ENCODE data around the gene ZNF521.

Gene ZNF521

GRCh38 chr18:25164211-25164847 is 187.6 kb downstream of the ZNF521 start:
- 89% methylated on average over 6 of the region's 6 CpGs for WGBS
- Histone ChIP-seq H3K4me1 (ENCODE audit: insufficient read depth, low read length) (no peaks in the 10 kb centered on the region; the same call in 1 of the 2 replicates), H3K9me3 (ENCODE audit: insufficient read depth, low read depth, low read length) (no peaks in the 10 kb centered on the region), H3K4me3 (ENCODE audit: low read length) (no peak overlapping the region), H3K27ac (ENCODE audit: low read depth, low read length) (no peak overlapping the region), H3K9ac (ENCODE audit: low read depth, low read length) (no peak overlapping the region), H3K36me3 (ENCODE audit: insufficient read depth, low read length) (no peaks in the 10 kb centered on the region), H3K27me3 (ENCODE audit: insufficient read depth, low read length) (no peaks in the 10 kb centered on the region)

- H3K9me3 ChIP-seq (ENCODE audit: insufficient read depth, low read depth, low read length), result peaks cover 9% of the 10 kb centered on the region
- H3K4me1 ChIP-seq (ENCODE audit: insufficient read depth, low read length), result no peaks in the 10 kb centered on the region
- H3K27me3 ChIP-seq (ENCODE audit: insufficient read depth, low read length), result no peaks in the 10 kb centered on the region
- WGBS, result 93% methylated on average over 6 of the region's 6 CpGs
- no peak overlapping the region for H3K27ac ChIP-seq (ENCODE audit: low read depth, low read length)
- H3K36me3 ChIP-seq (ENCODE audit: insufficient read depth, low read length), result no peaks in the 10 kb centered on the region; the same call in 1 of the 2 replicates
- no peak overlapping the region for H3K9ac ChIP-seq (ENCODE audit: low read depth, low read length)
- no peak overlapping the region for H3K4me3 ChIP-seq (ENCODE audit: low read length)
Measured at GRCh38 chr18:25153426-25153825, 198.5 kb downstream of the ZNF521 start.

GRCh38 chr18:25147877-25148488 is 204.0 kb downstream of the ZNF521 start:
- Histone ChIP-seq H3K9me3 (ENCODE audit: insufficient read depth, low read depth, low read length) (no peaks in the 10 kb centered on the region), H3K36me3 (ENCODE audit: insufficient read depth, low read length) (no peaks in the 10 kb centered on the region), H3K9ac (ENCODE audit: low read depth, low read length) (no peak overlapping the region), H3K27ac (ENCODE audit: low read depth, low read length) (no peak overlapping the region), H3K27me3 (ENCODE audit: insufficient read depth, low read length) (no peaks in the 10 kb centered on the region), H3K4me3 (ENCODE audit: low read length) (no peak overlapping the region), H3K4me1 (ENCODE audit: insufficient read depth, low read length) (peaks cover 9% of the 10 kb centered on the region; the same call in 1 of the 2 replicates)
- 97% methylated on average over 5 of the region's 5 CpGs for WGBS

GRCh38 chr18:25146512-25146910 is 205.5 kb downstream of the ZNF521 start:
- Histone ChIP-seq H3K27ac (ENCODE audit: low read depth, low read length) (no peak overlapping the region), H3K4me3 (ENCODE audit: low read length) (no peak overlapping the region), H3K9ac (ENCODE audit: low read depth, low read length) (no peak overlapping the region), H3K36me3 (ENCODE audit: insufficient read depth, low read length) (no peaks in the 10 kb centered on the region), H3K4me1 (ENCODE audit: insufficient read depth, low read length) (peaks cover 9% of the 10 kb centered on the region; the same call in 1 of the 2 replicates), H3K27me3 (ENCODE audit: insufficient read depth, low read length) (no peaks in the 10 kb centered on the region), H3K9me3 (ENCODE audit: insufficient read depth, low read depth, low read length) (no peaks in the 10 kb centered on the region)
- WGBS, result 96% methylated on average over 2 of the region's 2 CpGs

GRCh38 chr18:25145731-25146511 is 206.0 kb downstream of the ZNF521 start:
- H3K4me1 ChIP-seq (ENCODE audit: insufficient read depth, low read length), result peaks cover 9% of the 10 kb centered on the region; the same call in 1 of the 2 replicates
- H3K4me3 ChIP-seq (ENCODE audit: low read length), result no peak overlapping the region
- no peaks in the 10 kb centered on the region for H3K9me3 ChIP-seq (ENCODE audit: insufficient read depth, low read depth, low read length)
- H3K36me3 ChIP-seq (ENCODE audit: insufficient read depth, low read length), result no peaks in the 10 kb centered on the region
- H3K27me3 ChIP-seq (ENCODE audit: insufficient read depth, low read length), result no peaks in the 10 kb centered on the region
- WGBS, result 94% methylated on average over 2 of the region's 2 CpGs
- no peak overlapping the region for H3K27ac ChIP-seq (ENCODE audit: low read depth, low read length)
- no peak overlapping the region for H3K9ac ChIP-seq (ENCODE audit: low read depth, low read length)

- peaks cover 9% of the 10 kb centered on the region; the same call in 1 of the 2 replicates for H3K4me1 ChIP-seq (ENCODE audit: insufficient read depth, low read length)
- 73% methylated on average over 2 of the region's 2 CpGs for WGBS
- H3K4me3 ChIP-seq (ENCODE audit: low read length), result no peak overlapping the region
Measured at GRCh38 chr18:25144820-25145219, 207.1 kb downstream of the ZNF521 start.

GRCh38 chr18:25141886-25142285 is 210.1 kb downstream of the ZNF521 start:
- H3K27ac ChIP-seq (ENCODE audit: low read depth, low read length), result no peak overlapping the region
- 96% methylated on average over 3 of the region's 3 CpGs for WGBS
- H3K9me3 ChIP-seq (ENCODE audit: insufficient read depth, low read depth, low read length), result no peaks in the 10 kb centered on the region
- H3K4me1 ChIP-seq (ENCODE audit: insufficient read depth, low read length), result peaks cover 17% of the 10 kb centered on the region; the same call in 1 of the 2 replicates
- no peaks in the 10 kb centered on the region for H3K27me3 ChIP-seq (ENCODE audit: insufficient read depth, low read length)
- H3K9ac ChIP-seq (ENCODE audit: low read depth, low read length), result no peak overlapping the region
- no peaks in the 10 kb centered on the region for H3K36me3 ChIP-seq (ENCODE audit: insufficient read depth, low read length)
- no peak overlapping the region for H3K4me3 ChIP-seq (ENCODE audit: low read length)

More at GRCh38 chr18:25144820-25145219, 207.1 kb downstream of the ZNF521 start:
- no peak overlapping the region for H3K9ac ChIP-seq (ENCODE audit: low read depth, low read length)
- H3K27ac ChIP-seq (ENCODE audit: low read depth, low read length), result no peak overlapping the region
- H3K36me3 ChIP-seq (ENCODE audit: insufficient read depth, low read length), result no peaks in the 10 kb centered on the region
- H3K27me3 ChIP-seq (ENCODE audit: insufficient read depth, low read length), result no peaks in the 10 kb centered on the region
- no peaks in the 10 kb centered on the region for H3K9me3 ChIP-seq (ENCODE audit: insufficient read depth, low read depth, low read length)

GRCh38 chr18:25141399-25141798 is 210.6 kb downstream of the ZNF521 start:
- WGBS, result 76% methylated on average over 3 of the region's 3 CpGs
- Histone ChIP-seq H3K36me3 (ENCODE audit: insufficient read depth, low read length) (no peaks in the 10 kb centered on the region), H3K9me3 (ENCODE audit: insufficient read depth, low read depth, low read length) (no peaks in the 10 kb centered on the region), H3K4me1 (ENCODE audit: insufficient read depth, low read length) (peaks cover 17% of the 10 kb centered on the region; the same call in 1 of the 2 replicates), H3K27ac (ENCODE audit: low read depth, low read length) (no peak overlapping the region), H3K4me3 (ENCODE audit: low read length) (no peak overlapping the region), H3K27me3 (ENCODE audit: insufficient read depth, low read length) (no peaks in the 10 kb centered on the region), H3K9ac (ENCODE audit: low read depth, low read length) (no peak overlapping the region)

- Histone ChIP-seq H3K9ac (ENCODE audit: low read depth, low read length) (no peak overlapping the region), H3K27me3 (ENCODE audit: insufficient read depth, low read length) (no peaks in the 10 kb centered on the region), H3K9me3 (ENCODE audit: insufficient read depth, low read depth, low read length) (no peaks in the 10 kb centered on the region), H3K4me1 (ENCODE audit: insufficient read depth, low read length) (peaks cover 17% of the 10 kb centered on the region; the same call in 1 of the 2 replicates), H3K27ac (ENCODE audit: low read depth, low read length) (no peak overlapping the region), H3K4me3 (ENCODE audit: low read length) (no peak overlapping the region), H3K36me3 (ENCODE audit: insufficient read depth, low read length) (no peaks in the 10 kb centered on the region)
- whole genome bisulfite sequencing, result 89% methylated on average over 4 of the region's 4 CpGs
Measured at GRCh38 chr18:25140962-25141308, 211.0 kb downstream of the ZNF521 start.

- WGBS, result 92% methylated on average over 8 of the region's 8 CpGs
- no peaks in the 10 kb centered on the region for H3K27me3 ChIP-seq (ENCODE audit: insufficient read depth, low read length)
- H3K9me3 ChIP-seq (ENCODE audit: insufficient read depth, low read depth, low read length), result no peaks in the 10 kb centered on the region
- H3K4me1 ChIP-seq (ENCODE audit: insufficient read depth, low read length), result peaks cover 23% of the 10 kb centered on the region
- H3K9ac ChIP-seq (ENCODE audit: low read depth, low read length), result no peak overlapping the region
- no peak overlapping the region for H3K27ac ChIP-seq (ENCODE audit: low read depth, low read length)
- H3K4me3 ChIP-seq (ENCODE audit: low read length), result no peak overlapping the region
- H3K36me3 ChIP-seq (ENCODE audit: insufficient read depth, low read length), result no peaks in the 10 kb centered on the region
Measured at GRCh38 chr18:25140124-25140961, 211.6 kb downstream of the ZNF521 start.

GRCh38 chr18:25137197-25137472 is 214.8 kb downstream of the ZNF521 start:
- no peak overlapping the region for H3K9ac ChIP-seq (ENCODE audit: low read depth, low read length)
- 89% methylated on average over 4 of the region's 4 CpGs for WGBS
- H3K36me3 ChIP-seq (ENCODE audit: insufficient read depth, low read length), result no peaks in the 10 kb centered on the region
- no peaks in the 10 kb centered on the region for H3K27me3 ChIP-seq (ENCODE audit: insufficient read depth, low read length)
- H3K9me3 ChIP-seq (ENCODE audit: insufficient read depth, low read depth, low read length), result no peaks in the 10 kb centered on the region
- no peak overlapping the region for H3K4me3 ChIP-seq (ENCODE audit: low read length)
- no peak overlapping the region for H3K27ac ChIP-seq (ENCODE audit: low read depth, low read length)
- H3K4me1 ChIP-seq (ENCODE audit: insufficient read depth, low read length), result peaks cover 21% of the 10 kb centered on the region

Measured in HUES64 (cell line).